ENCODE data around the gene EHHADH. TPM values are rescaled to one million over a fixed set of nuclear protein-coding genes. Genes with fewer than 3 reads are reported as not detected.

EHHADH gene
- total and polyA plus RNA-seq, 2 experiments from 2014 or later = 2.5 to 6.0 TPM

- H3K9me3 Mint-ChIP-seq = no peaks in the 10 kb centered on the region
- H3K36me3 Mint-ChIP-seq (ENCODE audit: low read depth) = no peaks in the 10 kb centered on the region
- Histone ChIP-seq H3K36me3 (ENCODE audit: insufficient read depth) (no peaks in the 10 kb centered on the region), H3K27ac (ENCODE audit: low read depth) (no peak overlapping the region), H3K4me2 (peak overlapping the region; percentile 84), H3K4me1 (ENCODE audit: insufficient read depth) (peaks cover 22% of the 10 kb centered on the region), H4K20me1 (replicated peaks; ENCODE audit: insufficient read depth) (no peaks in the 10 kb centered on the region), H2AFZ (peak overlapping the region; percentile 95), H3K27me3 (ENCODE audit: insufficient read depth) (peaks cover 45% of the 10 kb centered on the region), H3F3A (replicated peaks; ENCODE audit: low read depth) (peaks cover 10% of the 10 kb centered on the region; the same call in 1 of the 2 replicates), H3K4me3 (peak overlapping the region; percentile 83), H3K9me2 (ENCODE audit: insufficient read depth) (no peaks in the 10 kb centered on the region), H3K79me2 (replicated peaks; ENCODE audit: insufficient read depth) (no peaks in the 10 kb centered on the region)
- H3K27ac Mint-ChIP-seq = no peak overlapping the region
- no peak for ATAC-seq
- TF ChIP-seq POLR2AphosphoS5 (IDR thresholded peaks at IDR 0.05; ENCODE audit: low read depth) (no peak), EZH2 (IDR thresholded peaks at IDR 0.05; ENCODE audit: low read depth, unreplicated experiment) (peak; percentile 61)
- H3K4me1 Mint-ChIP-seq = peaks cover 8% of the 10 kb centered on the region
- DNase-seq (ENCODE audit: low spot score) = no peak
- peak overlapping the region; percentile 80 for H3K4me3 Mint-ChIP-seq
- peaks cover 17% of the 10 kb centered on the region for H3K27me3 Mint-ChIP-seq (ENCODE audit: insufficient read depth, low read depth, poor library complexity)
These were observed 101.9 kb downstream of the EHHADH start for GRCh38 chr3:185151964-185152409.

- no peaks in the 10 kb centered on the region for H3K79me2 ChIP-seq (replicated peaks; ENCODE audit: insufficient read depth)
- no peak for ATAC-seq
- no peaks in the 10 kb centered on the region for H4K20me1 ChIP-seq (replicated peaks; ENCODE audit: insufficient read depth)
- Mint-ChIP-seq H3K27ac (no peak overlapping the region), H3K9me3 (no peaks in the 10 kb centered on the region), H3K27me3 (ENCODE audit: insufficient read depth, low read depth, poor library complexity) (peaks cover 17% of the 10 kb centered on the region), H3K36me3 (ENCODE audit: low read depth) (no peaks in the 10 kb centered on the region), H3K4me1 (peaks cover 8% of the 10 kb centered on the region), H3K4me3 (peak overlapping the region; percentile 80)
- H3K36me3 ChIP-seq (ENCODE audit: insufficient read depth) = no peaks in the 10 kb centered on the region
- no peak overlapping the region for H3K27ac ChIP-seq (ENCODE audit: low read depth)
- TF ChIP-seq EZH2 (IDR thresholded peaks at IDR 0.05; ENCODE audit: low read depth, unreplicated experiment) (no peak), CTCF (conservative IDR thresholded peaks at IDR 0.05; ENCODE audit: low read depth in 2 of 2) (no peak), NANOG (IDR thresholded peaks at IDR 0.05; ENCODE audit: borderline replicate concordance) (no peak)
- H2AFZ ChIP-seq = no peak overlapping the region
- H3K4me2 ChIP-seq = peak overlapping the region; percentile 84
- peaks cover 28% of the 10 kb centered on the region for H3K4me1 ChIP-seq (ENCODE audit: insufficient read depth)
- H3K27me3 ChIP-seq (ENCODE audit: insufficient read depth) = peaks cover 45% of the 10 kb centered on the region
- H3F3A ChIP-seq (replicated peaks; ENCODE audit: low read depth) = peaks cover 10% of the 10 kb centered on the region; the same call in 1 of the 2 replicates
- no peaks in the 10 kb centered on the region for H3K9me2 ChIP-seq (ENCODE audit: insufficient read depth)
- DNase-seq (ENCODE audit: low spot score) = no peak
- peak overlapping the region; percentile 83 for H3K4me3 ChIP-seq
These were observed 102.5 kb downstream of the EHHADH start for GRCh38 chr3:185151101-185151963.

- H3K36me3 ChIP-seq (ENCODE audit: insufficient read depth) = no peaks in the 10 kb centered on the region
- ATAC-seq (no peak), DNase-seq (ENCODE audit: low spot score) (no peak)
- Mint-ChIP-seq H3K27ac (no peak overlapping the region), H3K4me1 (peaks cover 8% of the 10 kb centered on the region), H3K36me3 (ENCODE audit: low read depth) (no peaks in the 10 kb centered on the region), H3K4me3 (no peak overlapping the region), H3K27me3 (ENCODE audit: insufficient read depth, low read depth, poor library complexity) (peaks cover 17% of the 10 kb centered on the region), H3K9me3 (no peaks in the 10 kb centered on the region; the same call in 2 of the 3 replicates)
- H3K4me3 ChIP-seq = no peak overlapping the region
- no peaks in the 10 kb centered on the region for H4K20me1 ChIP-seq (replicated peaks; ENCODE audit: insufficient read depth)
- H3K9me2 ChIP-seq (ENCODE audit: insufficient read depth) = no peaks in the 10 kb centered on the region
- no peak overlapping the region for H2AFZ ChIP-seq
- no peaks in the 10 kb centered on the region for H3K79me2 ChIP-seq (replicated peaks; ENCODE audit: insufficient read depth)
- H3K4me1 ChIP-seq (ENCODE audit: insufficient read depth) = peaks cover 28% of the 10 kb centered on the region
- peaks cover 45% of the 10 kb centered on the region for H3K27me3 ChIP-seq (ENCODE audit: insufficient read depth)
- peaks cover 10% of the 10 kb centered on the region; the same call in 1 of the 2 replicates for H3F3A ChIP-seq (replicated peaks; ENCODE audit: low read depth)
- H3K27ac ChIP-seq (ENCODE audit: low read depth) = no peak overlapping the region
- no peak overlapping the region for H3K4me2 ChIP-seq
- TF ChIP-seq ZNF331 (CRISPR knock-in tag; IDR thresholded peaks at IDR 0.05; ENCODE audit: low read depth) = no peak
- no peak for TF ChIP-seq REST (IDR thresholded peaks at IDR 0.05; ENCODE audit: unreplicated experiment)
These were observed 103.3 kb downstream of the EHHADH start for GRCh38 chr3:185150561-185150960.

Data from GM23338 (cell line).